Mucosa of stomach (tissue), 1 donor: ENCODE measurements around the gene GLOD5.

Experiments
- H3K27me3 ChIP-seq: one replicate; pipeline ENCODE4 v1.7.0; 2013; ENCODE audit warnings: mild to moderate bottlenecking, low read length; ENCODE audit not compliant: control insufficient read depth, insufficient read depth
- H3K36me3 ChIP-seq: one replicate; pipeline ENCODE4 v1.7.0; 2013; ENCODE audit warnings: low read length; ENCODE audit not compliant: control insufficient read depth, insufficient read depth
- H3K4me1 ChIP-seq: one replicate; pipeline ENCODE4 v1.7.0; 2013; ENCODE audit warnings: mild to moderate bottlenecking, low read length; ENCODE audit not compliant: control insufficient read depth, insufficient read depth
- H3K4me3 ChIP-seq: one replicate; pipeline ENCODE4 v1.7.0; 2013; ENCODE audit warnings: low read length
- H3K9ac ChIP-seq: one replicate; pipeline ENCODE4 v1.7.0; 2013; ENCODE audit warnings: mild to moderate bottlenecking, low read length, moderate library complexity
- H3K9me3 ChIP-seq: one replicate; pipeline ENCODE4 v1.7.0; 2013; ENCODE audit warnings: mild to moderate bottlenecking, low read length, moderate library complexity; ENCODE audit not compliant: control insufficient read depth
- donor health status: Pancreatic carcinoma.

GLOD5 gene

DNA sequence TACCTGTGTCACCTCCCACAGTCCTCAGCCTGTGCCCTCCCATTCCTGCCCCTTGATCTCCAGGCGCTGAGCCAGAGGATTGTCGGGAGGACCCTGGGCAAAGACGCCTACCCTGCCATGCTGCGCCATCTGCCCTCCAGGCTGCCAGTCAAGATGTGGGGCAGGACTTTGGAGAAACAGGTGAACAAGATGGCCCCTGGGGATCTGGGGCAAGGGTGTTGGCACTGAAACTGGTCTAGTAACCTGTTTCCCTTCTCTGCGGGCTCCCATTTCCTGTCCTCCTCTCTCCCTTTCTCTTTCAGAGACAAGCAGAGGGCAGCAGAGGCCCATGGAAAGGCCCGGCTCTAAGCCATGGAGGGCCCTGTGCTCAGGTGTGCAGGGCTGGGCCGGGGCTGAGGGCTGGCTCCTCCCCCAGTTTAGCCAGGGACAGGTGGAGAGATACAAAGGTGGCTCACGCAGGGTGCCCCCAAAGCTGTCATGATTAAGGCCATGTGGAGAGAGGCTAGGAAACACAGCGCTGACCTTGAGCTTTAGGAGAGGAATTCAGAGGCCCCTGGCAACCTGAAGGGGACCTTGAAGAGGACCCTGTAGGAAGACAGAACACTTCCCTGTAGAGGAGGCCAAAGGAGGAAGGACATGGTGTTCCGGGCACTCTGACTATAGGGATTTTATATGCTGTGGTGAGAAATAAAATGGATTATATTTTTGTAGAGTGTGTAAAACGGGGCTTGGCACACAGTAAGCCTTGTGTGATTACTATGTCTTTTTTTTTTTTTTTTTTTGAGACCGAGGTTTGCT lies at the start of gene GLOD5:
Gene GLOD5, plus strand, starts transcription at position 74 of the 798 bp plus-strand sequence. Its CDS starts 44 bp downstream, at position 118.
- no peak within 1 kb of the TSS for H3K4me3 ChIP-seq
- peak within 1 kb of the TSS; percentile 47 for H3K9ac ChIP-seq
- H3K4me1 ChIP-seq: no peaks in the 10 kb centered on the region
- H3K36me3 ChIP-seq: no peaks in the 10 kb centered on the region
- H3K9me3 ChIP-seq: no peaks in the 10 kb centered on the region
- H3K27me3 ChIP-seq: no peaks in the 10 kb centered on the region

DNA sequence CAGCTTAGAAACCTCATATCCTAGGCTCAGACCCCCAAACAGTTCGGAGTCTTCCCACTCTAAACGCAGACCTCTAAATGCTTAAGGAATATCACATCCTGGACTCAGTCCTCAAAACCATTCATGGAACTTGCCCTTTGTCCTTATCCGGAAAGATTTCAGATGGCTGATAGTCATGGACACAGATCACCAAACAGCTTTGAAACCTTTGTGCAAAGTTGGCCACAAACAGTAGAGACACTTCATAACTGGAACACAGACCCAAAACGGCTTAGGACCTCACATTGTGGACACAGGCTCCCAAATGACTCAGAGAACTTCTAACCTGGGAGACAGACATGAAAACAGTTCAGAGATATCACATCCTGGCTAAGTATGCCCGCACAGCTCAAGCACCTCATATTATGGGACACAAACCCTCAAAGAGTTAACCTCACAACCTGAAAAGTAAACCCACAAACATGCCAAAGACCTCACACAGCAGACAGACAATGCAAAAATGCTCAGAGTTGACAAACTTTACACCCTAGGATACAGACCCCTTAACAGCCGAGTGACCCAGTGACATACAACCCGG lies 49.5 kb upstream of the GLOD5 start:
- Histone ChIP-seq H3K9me3 (no peaks in the 10 kb centered on the region), H3K4me3 (no peak overlapping the region), H3K27me3 (no peaks in the 10 kb centered on the region), H3K9ac (no peak overlapping the region), H3K4me1 (peaks cover 3% of the 10 kb centered on the region), H3K36me3 (no peaks in the 10 kb centered on the region)

DNA sequence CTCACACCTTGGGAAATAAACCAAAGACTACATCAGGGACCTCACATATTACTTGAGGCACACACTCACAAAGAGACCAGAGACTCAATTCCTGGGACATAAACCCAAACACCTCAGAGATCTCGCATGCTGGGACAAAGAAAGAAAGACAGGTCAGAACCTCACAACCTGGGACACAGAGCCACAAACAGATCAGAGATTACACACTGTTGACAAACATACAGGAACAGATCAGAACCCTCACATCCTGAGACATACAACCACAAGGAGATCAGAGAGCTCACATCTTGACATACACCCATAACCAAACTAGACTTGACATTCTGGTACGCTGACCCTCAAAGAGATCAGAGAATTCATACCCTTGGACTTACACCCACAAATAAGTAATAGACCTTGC lies 47.7 kb upstream of the GLOD5 start:
- no peaks in the 10 kb centered on the region for H3K27me3 ChIP-seq
- H3K9ac ChIP-seq: no peak overlapping the region
- no peak overlapping the region for H3K4me3 ChIP-seq
- H3K36me3 ChIP-seq: no peaks in the 10 kb centered on the region
- peaks cover 3% of the 10 kb centered on the region for H3K4me1 ChIP-seq
- no peaks in the 10 kb centered on the region for H3K9me3 ChIP-seq

- Histone ChIP-seq H3K36me3 (no peaks in the 10 kb centered on the region), H3K27me3 (no peaks in the 10 kb centered on the region), H3K9me3 (no peaks in the 10 kb centered on the region), H3K4me3 (no peak overlapping the region), H3K9ac (no peak overlapping the region), H3K4me1 (peaks cover 3% of the 10 kb centered on the region)
These were observed 47.0 kb upstream of the GLOD5 start for GRCh38 chrX:48714573-48714972.

DNA sequence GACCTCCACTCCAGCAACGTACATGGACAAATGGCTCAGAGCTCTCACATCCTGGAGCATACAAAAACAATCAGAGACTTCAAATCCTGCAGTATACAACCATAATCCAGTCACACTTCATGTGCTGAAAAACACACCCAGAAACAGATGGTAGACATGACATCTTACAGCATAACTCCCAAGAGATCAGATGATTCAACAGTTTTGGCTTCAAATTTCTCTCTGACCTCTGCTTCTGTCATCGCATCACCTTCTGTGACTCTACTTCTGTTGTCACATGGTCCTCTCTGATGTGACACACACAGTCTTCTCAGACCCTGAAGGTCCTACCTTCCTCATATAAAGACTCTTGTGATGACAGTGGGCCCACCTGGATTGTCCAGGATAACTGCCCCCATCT lies 46.5 kb upstream of the GLOD5 start:
- no peak overlapping the region for H3K4me3 ChIP-seq
- H3K27me3 ChIP-seq: no peaks in the 10 kb centered on the region
- peaks cover 3% of the 10 kb centered on the region for H3K4me1 ChIP-seq
- no peak overlapping the region for H3K9ac ChIP-seq
- no peaks in the 10 kb centered on the region for H3K36me3 ChIP-seq
- H3K9me3 ChIP-seq: no peaks in the 10 kb centered on the region

GRCh38 chrX:48715876-48716502 lies 45.6 kb upstream of the GLOD5 start:
- Histone ChIP-seq H3K4me3 (no peak overlapping the region), H3K4me1 (peaks cover 3% of the 10 kb centered on the region), H3K27me3 (no peaks in the 10 kb centered on the region), H3K9me3 (no peaks in the 10 kb centered on the region), H3K36me3 (no peaks in the 10 kb centered on the region), H3K9ac (no peak overlapping the region)

GRCh38 chrX:48719958-48720357 lies 41.6 kb upstream of the GLOD5 start:
- Histone ChIP-seq H3K4me1 (no peaks in the 10 kb centered on the region), H3K36me3 (no peaks in the 10 kb centered on the region), H3K9me3 (no peaks in the 10 kb centered on the region), H3K4me3 (no peak overlapping the region), H3K9ac (no peak overlapping the region), H3K27me3 (no peaks in the 10 kb centered on the region)

DNA sequence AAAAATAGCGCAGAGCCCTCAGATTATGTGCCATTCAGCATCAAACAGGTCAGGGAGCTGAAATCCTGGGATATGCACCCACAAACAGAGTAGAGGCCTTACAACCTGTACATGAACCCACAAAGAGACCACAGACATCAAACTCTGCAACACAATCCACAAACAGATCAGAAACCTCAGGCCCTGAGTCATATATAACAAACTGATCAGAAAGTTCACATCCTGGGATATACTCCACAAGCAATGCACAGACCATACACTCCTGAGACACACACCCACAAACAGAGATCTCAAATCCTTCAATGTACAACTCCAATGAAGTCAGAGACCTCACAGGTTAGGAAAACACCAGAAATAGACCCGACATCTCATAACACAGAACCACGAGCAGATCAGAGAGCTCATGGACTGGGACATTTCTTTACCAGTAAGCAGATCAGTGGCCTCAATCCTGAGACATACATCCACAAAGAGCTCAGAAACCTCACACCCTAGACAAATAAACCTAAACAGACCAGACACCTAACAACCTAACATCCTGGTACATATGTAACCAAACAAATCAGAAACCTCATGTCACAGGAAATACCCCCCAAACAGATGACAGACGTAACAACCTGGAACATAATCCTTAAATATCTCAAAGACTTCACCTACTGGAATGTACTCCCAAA lies 40.8 kb upstream of the GLOD5 start:
- no peaks in the 10 kb centered on the region for H3K4me1 ChIP-seq
- H3K4me3 ChIP-seq: no peak overlapping the region
- H3K27me3 ChIP-seq: no peaks in the 10 kb centered on the region
- H3K36me3 ChIP-seq: no peaks in the 10 kb centered on the region
- H3K9me3 ChIP-seq: no peaks in the 10 kb centered on the region
- H3K9ac ChIP-seq: no peak overlapping the region

DNA sequence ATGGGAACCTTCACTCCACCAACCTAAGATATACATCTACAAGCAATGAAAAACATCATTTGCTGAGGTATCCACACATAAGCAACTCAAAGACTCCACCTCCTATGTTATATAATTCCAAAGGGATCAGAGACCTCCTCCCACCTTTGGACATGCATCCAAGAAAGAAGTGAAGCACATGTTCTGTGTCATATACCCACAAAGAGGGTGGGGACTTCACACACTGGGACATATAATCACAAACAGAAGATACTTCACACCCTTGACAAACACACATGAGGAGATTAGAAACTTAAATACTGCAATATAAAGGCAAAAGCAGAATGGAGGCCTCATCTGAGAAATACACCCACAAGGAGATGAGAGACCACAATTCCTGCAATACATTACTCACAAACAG lies 39.6 kb upstream of the GLOD5 start:
- Histone ChIP-seq H3K27me3 (no peaks in the 10 kb centered on the region), H3K9ac (no peak overlapping the region), H3K9me3 (no peaks in the 10 kb centered on the region), H3K4me1 (no peaks in the 10 kb centered on the region), H3K36me3 (no peaks in the 10 kb centered on the region), H3K4me3 (no peak overlapping the region)

DNA sequence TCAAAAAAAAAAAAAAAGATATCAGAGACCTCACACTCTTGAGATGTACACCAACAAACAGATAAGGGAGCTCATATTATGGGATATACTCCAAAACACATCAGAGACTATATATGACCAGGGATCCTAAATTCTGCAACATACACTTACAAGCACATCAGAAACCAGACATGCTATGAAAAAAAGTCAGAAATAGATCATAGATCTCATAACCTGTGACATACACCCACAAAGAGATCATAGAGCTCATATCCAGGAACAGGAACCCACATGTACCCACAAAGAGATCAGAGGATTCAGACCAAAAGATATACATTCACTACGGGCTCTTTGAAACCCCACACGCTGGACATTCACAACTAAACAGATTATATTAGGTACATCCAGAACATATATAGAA lies 35.0 kb upstream of the GLOD5 start:
- no peaks in the 10 kb centered on the region for H3K36me3 ChIP-seq
- H3K9me3 ChIP-seq: no peaks in the 10 kb centered on the region
- H3K9ac ChIP-seq: no peak overlapping the region
- H3K27me3 ChIP-seq: no peaks in the 10 kb centered on the region
- H3K4me1 ChIP-seq: no peaks in the 10 kb centered on the region
- no peak overlapping the region for H3K4me3 ChIP-seq

DNA sequence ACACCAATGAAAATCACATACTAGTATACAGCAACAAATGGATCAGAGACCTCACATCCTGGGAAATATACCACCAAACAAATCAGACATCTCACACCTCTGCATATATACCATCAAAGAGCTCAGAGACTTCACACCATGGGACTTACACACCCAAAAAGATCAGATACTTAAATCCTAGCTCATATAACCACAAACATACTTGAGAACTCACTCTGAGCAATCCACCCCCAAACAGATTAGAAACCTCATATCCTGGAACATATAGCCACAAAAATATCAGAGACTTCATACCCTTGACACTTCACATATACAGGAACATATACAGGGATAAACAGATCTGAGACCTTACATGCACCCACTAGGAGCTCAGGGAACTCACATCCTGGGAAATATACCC lies 32.9 kb upstream of the GLOD5 start:
- H3K4me3 ChIP-seq: no peak overlapping the region
- no peaks in the 10 kb centered on the region for H3K36me3 ChIP-seq
- no peaks in the 10 kb centered on the region for H3K9me3 ChIP-seq
- no peaks in the 10 kb centered on the region for H3K4me1 ChIP-seq
- no peak overlapping the region for H3K9ac ChIP-seq
- H3K27me3 ChIP-seq: no peaks in the 10 kb centered on the region

DNA sequence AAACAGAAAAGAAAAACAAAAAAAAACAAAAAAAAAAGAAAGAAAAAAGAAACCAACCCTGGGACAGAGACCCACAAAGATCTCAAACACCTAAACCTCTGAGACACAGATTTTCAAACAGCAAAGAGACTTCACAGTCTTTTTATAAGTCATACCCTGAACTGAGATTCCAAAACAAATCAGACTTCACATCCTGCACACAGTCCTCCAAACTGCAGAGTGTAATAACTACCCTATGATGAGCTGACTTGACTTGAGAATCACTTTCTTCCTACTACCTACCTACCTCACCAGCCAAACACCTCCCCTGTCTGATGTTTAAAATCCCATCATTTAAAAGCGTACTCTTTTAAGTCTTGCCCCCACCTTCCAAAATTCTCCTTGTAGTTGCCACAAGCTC lies 25.2 kb upstream of the GLOD5 start:
- no peaks in the 10 kb centered on the region for H3K27me3 ChIP-seq
- no peaks in the 10 kb centered on the region for H3K9me3 ChIP-seq
- peak overlapping the region; percentile 15 for H3K9ac ChIP-seq
- no peaks in the 10 kb centered on the region for H3K36me3 ChIP-seq
- peaks cover 8% of the 10 kb centered on the region for H3K4me1 ChIP-seq
- no peak overlapping the region for H3K4me3 ChIP-seq
